ENCODE results near the gene NTS. TPM values are rescaled to one million over a fixed set of nuclear protein-coding genes. Genes with fewer than 3 reads are reported as not detected.

The NTS gene
- total RNA-seq, result under 1 TPM in 1 of 2 donors, not detected in 1; 0.52 TPM

GRCh38 chr12:85874031-85874461 lies at the start of gene NTS:
Gene NTS, plus strand, starts transcription at chr12:85874295. Its CDS starts 109 bp downstream, at chr12:85874404.
- no peaks in the 10 kb centered on the region for H3K36me3 ChIP-seq
- H3K4me1 ChIP-seq, result no peaks in the 10 kb centered on the region
- DNase-seq (ENCODE audit: low spot score), result no peak
- H3K27me3 ChIP-seq, result no peaks in the 10 kb centered on the region
- no peak for TF ChIP-seq CTCF (IDR thresholded peaks at IDR 0.05)
- H3K27ac ChIP-seq, result no peak within 1 kb of the TSS
- no peak within 1 kb of the TSS for H3K4me3 ChIP-seq
- H3K9me3 ChIP-seq, result no peaks in the 10 kb centered on the region

- H3K36me3 ChIP-seq, result no peaks in the 10 kb centered on the region
- no peak for DNase-seq (ENCODE audit: low spot score)
- H3K27me3 ChIP-seq, result no peaks in the 10 kb centered on the region
- H3K27ac ChIP-seq, result no peak overlapping the region
- no peak overlapping the region for H3K4me3 ChIP-seq
- TF ChIP-seq CTCF (IDR thresholded peaks at IDR 0.05), result no peak
- no peaks in the 10 kb centered on the region for H3K4me1 ChIP-seq
- H3K9me3 ChIP-seq, result no peaks in the 10 kb centered on the region
Observed at GRCh38 chr12:85825746-85826145, 48.3 kb upstream of the NTS start.

- no peak for TF ChIP-seq CTCF (IDR thresholded peaks at IDR 0.05)
- H3K27ac ChIP-seq, result no peak overlapping the region
- H3K36me3 ChIP-seq, result no peaks in the 10 kb centered on the region
- no peaks in the 10 kb centered on the region for H3K4me1 ChIP-seq
- no peak overlapping the region for H3K4me3 ChIP-seq
- DNase-seq (ENCODE audit: low spot score), result no peak
- H3K9me3 ChIP-seq, result no peaks in the 10 kb centered on the region
- H3K27me3 ChIP-seq, result no peaks in the 10 kb centered on the region
Observed at GRCh38 chr12:85828576-85828975, 45.5 kb upstream of the NTS start.

- H3K27me3 ChIP-seq, result no peaks in the 10 kb centered on the region
- H3K27ac ChIP-seq, result no peak overlapping the region
- no peaks in the 10 kb centered on the region for H3K36me3 ChIP-seq
- no peak for DNase-seq (ENCODE audit: low spot score)
- no peak overlapping the region for H3K4me3 ChIP-seq
- TF ChIP-seq CTCF (IDR thresholded peaks at IDR 0.05), result no peak
- H3K4me1 ChIP-seq, result no peaks in the 10 kb centered on the region
- no peaks in the 10 kb centered on the region for H3K9me3 ChIP-seq
Observed at GRCh38 chr12:85829391-85829790, 44.7 kb upstream of the NTS start.

GRCh38 chr12:85831327-85831990 lies 42.6 kb upstream of the NTS start:
- Histone ChIP-seq H3K27ac (no peak overlapping the region), H3K27me3 (no peaks in the 10 kb centered on the region), H3K4me3 (no peak overlapping the region), H3K9me3 (no peaks in the 10 kb centered on the region), H3K36me3 (no peaks in the 10 kb centered on the region), H3K4me1 (no peaks in the 10 kb centered on the region)
- no peak for DNase-seq (ENCODE audit: low spot score)
- TF ChIP-seq CTCF (IDR thresholded peaks at IDR 0.05), result no peak

GRCh38 chr12:85833579-85833978 lies 40.5 kb upstream of the NTS start:
- Histone ChIP-seq H3K27ac (no peak overlapping the region), H3K27me3 (no peaks in the 10 kb centered on the region), H3K4me1 (no peaks in the 10 kb centered on the region), H3K9me3 (no peaks in the 10 kb centered on the region), H3K4me3 (no peak overlapping the region), H3K36me3 (no peaks in the 10 kb centered on the region)
- TF ChIP-seq CTCF (IDR thresholded peaks at IDR 0.05), result no peak
- no peak for DNase-seq (ENCODE audit: low spot score)
